ENCODE data around the gene B3GALT6.

Gene B3GALT6

GRCh38 chr1:1207571-1207892 is 24.5 kb upstream of the B3GALT6 start:
- H3K4me3 Mint-ChIP-seq: no peak overlapping the region

DNA sequence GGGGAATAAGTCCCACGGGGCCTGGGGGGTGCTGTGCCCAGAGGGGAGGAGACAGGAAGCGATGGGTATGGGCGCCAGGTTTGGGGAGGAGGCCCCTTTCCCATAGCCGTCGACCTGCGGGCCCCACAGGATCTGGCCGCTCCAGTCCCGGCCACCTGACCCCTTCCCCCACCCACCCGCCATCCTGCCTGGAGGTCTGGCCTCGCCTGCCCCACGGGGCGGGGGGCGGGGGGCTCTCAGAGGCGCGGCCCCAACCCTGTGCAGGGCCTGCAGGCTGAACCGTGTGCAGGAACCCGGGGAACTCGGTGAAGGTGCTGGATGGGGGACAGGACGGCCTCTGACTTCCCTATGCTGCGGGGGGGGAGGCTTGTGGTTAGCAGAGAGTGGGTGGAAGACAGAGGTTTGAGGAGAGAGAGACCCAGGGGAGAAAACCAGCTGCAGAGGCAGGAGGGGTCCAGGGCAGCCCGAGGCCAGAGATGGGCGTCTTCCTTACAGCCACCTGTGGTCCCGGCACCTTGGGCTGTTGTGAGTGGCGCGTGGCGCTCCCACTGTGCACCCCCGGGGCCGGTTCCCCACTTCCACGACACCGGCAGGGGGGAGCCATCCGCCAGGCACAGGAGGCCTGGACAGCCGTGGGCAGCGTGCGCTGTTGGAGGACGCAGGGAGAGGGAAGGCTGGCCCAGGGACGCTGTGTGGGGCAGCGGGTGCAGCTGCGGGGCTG is 23.2 kb upstream of the B3GALT6 start:
- H3K27ac Mint-ChIP-seq: peak overlapping the region; percentile 90
- ATAC-seq (peak; percentile 2), DNase-seq (peak; percentile 59)
- H3K36me3 Mint-ChIP-seq (ENCODE audit: low read depth): peaks cover 7% of the 10 kb centered on the region
- peak overlapping the region; percentile 80 for H3K4me3 Mint-ChIP-seq
- no peaks in the 10 kb centered on the region for H3K9me3 Mint-ChIP-seq
- H3K4me1 Mint-ChIP-seq: peaks cover 24% of the 10 kb centered on the region
- peaks cover 2% of the 10 kb centered on the region for H3K27me3 Mint-ChIP-seq

More at GRCh38 chr1:1207571-1207892, 24.5 kb upstream of the B3GALT6 start:
- DNase-seq (no peak), ATAC-seq (no peak)
- Mint-ChIP-seq H3K4me1 (peaks cover 24% of the 10 kb centered on the region), H3K27me3 (peaks cover 2% of the 10 kb centered on the region), H3K27ac (no peak overlapping the region), H3K9me3 (no peaks in the 10 kb centered on the region), H3K36me3 (ENCODE audit: low read depth) (peaks cover 7% of the 10 kb centered on the region)

- Mint-ChIP-seq H3K4me1 (peaks cover 40% of the 10 kb centered on the region), H3K27ac (no peak overlapping the region), H3K27me3 (peaks cover 2% of the 10 kb centered on the region), H3K9me3 (no peaks in the 10 kb centered on the region), H3K4me3 (peak overlapping the region; percentile 63), H3K36me3 (ENCODE audit: low read depth) (peaks cover 7% of the 10 kb centered on the region)
- DNase-seq: no peak
- no peak for ATAC-seq
Measured at GRCh38 chr1:1210726-1211540, 21.1 kb upstream of the B3GALT6 start.

- H3K36me3 Mint-ChIP-seq (ENCODE audit: low read depth): peaks cover 11% of the 10 kb centered on the region
- peaks cover 46% of the 10 kb centered on the region for H3K4me1 Mint-ChIP-seq
- DNase-seq (no peak), ATAC-seq (no peak)
- peaks cover 2% of the 10 kb centered on the region for H3K27me3 Mint-ChIP-seq
- H3K27ac Mint-ChIP-seq: no peak overlapping the region
- H3K9me3 Mint-ChIP-seq: no peaks in the 10 kb centered on the region
- peak overlapping the region; percentile 63 for H3K4me3 Mint-ChIP-seq
Measured at GRCh38 chr1:1211541-1212441, 20.2 kb upstream of the B3GALT6 start.

DNA sequence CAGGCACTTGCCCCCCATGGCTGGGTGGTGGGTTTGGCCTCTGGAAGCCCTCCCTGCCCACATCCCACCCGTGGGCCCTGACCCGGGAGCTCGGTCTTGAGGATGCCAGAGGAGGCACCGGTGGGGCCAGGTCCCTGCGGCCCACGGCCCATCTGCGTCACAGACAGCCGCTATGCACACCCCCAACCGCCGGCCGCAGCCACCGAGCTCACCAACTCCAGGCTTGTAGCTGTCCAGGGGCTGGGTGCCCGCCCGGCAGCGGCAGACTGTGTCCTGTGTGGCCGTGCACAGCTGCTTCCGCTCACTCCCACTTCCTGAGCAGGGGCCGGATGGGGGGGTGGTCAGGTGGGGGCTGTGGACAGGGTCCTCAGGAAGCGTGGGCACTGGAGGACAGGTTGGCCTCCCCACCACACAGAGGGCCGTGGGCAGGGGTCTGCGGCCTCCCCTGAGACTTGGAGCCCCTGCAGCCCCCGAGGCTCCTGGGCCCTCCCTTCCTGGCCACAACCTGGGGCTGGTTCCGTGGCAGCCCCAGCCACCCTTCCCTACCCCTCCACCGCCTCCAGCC is 19.2 kb upstream of the B3GALT6 start:
- Mint-ChIP-seq H3K36me3 (ENCODE audit: low read depth) (peaks cover 18% of the 10 kb centered on the region), H3K27ac (peak overlapping the region; percentile 75), H3K4me1 (peaks cover 46% of the 10 kb centered on the region), H3K9me3 (no peaks in the 10 kb centered on the region), H3K27me3 (peaks cover 2% of the 10 kb centered on the region), H3K4me3 (peak overlapping the region; percentile 65)
- DNase-seq: peak; percentile 69
- peak; percentile 6 for ATAC-seq

DNA sequence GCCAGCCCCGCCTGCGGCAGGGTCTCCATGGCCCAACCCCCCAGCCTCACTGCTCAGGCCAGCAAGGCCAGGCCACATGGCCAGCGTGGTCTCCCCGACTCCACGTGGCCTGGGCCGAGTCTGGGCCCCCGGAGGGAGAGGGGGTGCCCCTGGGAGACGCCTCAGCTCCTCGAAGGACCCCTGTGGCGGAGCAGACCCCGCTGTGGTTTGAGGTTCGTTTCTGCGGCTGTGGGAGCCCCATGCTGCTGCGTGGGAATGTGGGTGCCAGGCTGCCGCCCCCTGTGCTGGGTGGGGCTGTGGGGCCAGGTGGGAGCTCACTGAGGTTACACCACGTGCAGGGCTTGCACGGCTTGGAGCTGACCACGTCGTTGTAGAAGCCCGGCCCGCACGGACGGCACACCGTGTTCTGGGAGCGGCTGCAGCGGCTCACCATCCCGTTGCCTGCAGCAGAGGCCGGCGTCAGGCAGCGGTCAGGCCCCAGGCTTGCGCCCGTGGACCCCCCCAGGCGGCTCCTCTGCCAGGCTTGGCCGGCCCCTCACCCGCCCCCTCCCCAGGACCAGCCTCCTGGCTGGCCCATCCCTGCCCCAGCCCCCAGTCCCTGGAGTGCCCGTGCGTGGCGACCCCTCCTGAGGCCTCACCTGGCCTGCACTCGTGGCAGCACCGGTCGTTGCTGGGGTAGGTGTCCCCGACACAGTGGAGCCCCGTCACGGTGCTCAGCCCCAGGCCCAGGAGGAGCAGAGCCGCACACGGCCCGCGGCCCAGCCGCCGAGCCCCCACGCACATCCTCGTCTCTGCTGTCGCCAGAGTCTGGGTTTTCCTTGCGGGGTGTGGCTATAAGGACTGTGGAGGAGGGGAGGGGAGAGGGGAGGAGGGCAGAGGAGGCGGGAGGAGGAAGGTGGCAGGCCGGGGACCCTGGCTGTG is 18.4 kb upstream of the B3GALT6 start, which contains the start of gene TNFRSF4:
TNFRSF4 (minus strand) TSS at position 809 of the 921 bp plus-strand sequence; CDS start at position 783, 26 bp downstream.
- Mint-ChIP-seq H3K27me3 (no peaks in the 10 kb centered on the region), H3K27ac (peak within 1 kb of the TSS; percentile 75), H3K4me3 (peak within 1 kb of the TSS; percentile 65), H3K36me3 (ENCODE audit: low read depth) (peaks cover 21% of the 10 kb centered on the region), H3K9me3 (no peaks in the 10 kb centered on the region), H3K4me1 (peaks cover 44% of the 10 kb centered on the region)
- ATAC-seq: peak; percentile 16
- peak; percentile 54 for DNase-seq

GRCh38 chr1:1215080-1215676 is 16.9 kb upstream of the B3GALT6 start:
- ATAC-seq (no peak), DNase-seq (no peak)
- Mint-ChIP-seq H3K4me3 (peak overlapping the region; percentile 65), H3K9me3 (no peaks in the 10 kb centered on the region), H3K27me3 (no peaks in the 10 kb centered on the region), H3K36me3 (ENCODE audit: low read depth) (peaks cover 18% of the 10 kb centered on the region), H3K4me1 (peaks cover 42% of the 10 kb centered on the region), H3K27ac (peak overlapping the region; percentile 67)

- Mint-ChIP-seq H3K27me3 (no peaks in the 10 kb centered on the region), H3K27ac (peak overlapping the region; percentile 82), H3K4me1 (peaks cover 42% of the 10 kb centered on the region), H3K4me3 (no peak overlapping the region), H3K9me3 (no peaks in the 10 kb centered on the region), H3K36me3 (ENCODE audit: low read depth) (peaks cover 17% of the 10 kb centered on the region)
- no peak for ATAC-seq
- no peak for DNase-seq
Measured at GRCh38 chr1:1215881-1216605, 16.0 kb upstream of the B3GALT6 start.

DNA sequence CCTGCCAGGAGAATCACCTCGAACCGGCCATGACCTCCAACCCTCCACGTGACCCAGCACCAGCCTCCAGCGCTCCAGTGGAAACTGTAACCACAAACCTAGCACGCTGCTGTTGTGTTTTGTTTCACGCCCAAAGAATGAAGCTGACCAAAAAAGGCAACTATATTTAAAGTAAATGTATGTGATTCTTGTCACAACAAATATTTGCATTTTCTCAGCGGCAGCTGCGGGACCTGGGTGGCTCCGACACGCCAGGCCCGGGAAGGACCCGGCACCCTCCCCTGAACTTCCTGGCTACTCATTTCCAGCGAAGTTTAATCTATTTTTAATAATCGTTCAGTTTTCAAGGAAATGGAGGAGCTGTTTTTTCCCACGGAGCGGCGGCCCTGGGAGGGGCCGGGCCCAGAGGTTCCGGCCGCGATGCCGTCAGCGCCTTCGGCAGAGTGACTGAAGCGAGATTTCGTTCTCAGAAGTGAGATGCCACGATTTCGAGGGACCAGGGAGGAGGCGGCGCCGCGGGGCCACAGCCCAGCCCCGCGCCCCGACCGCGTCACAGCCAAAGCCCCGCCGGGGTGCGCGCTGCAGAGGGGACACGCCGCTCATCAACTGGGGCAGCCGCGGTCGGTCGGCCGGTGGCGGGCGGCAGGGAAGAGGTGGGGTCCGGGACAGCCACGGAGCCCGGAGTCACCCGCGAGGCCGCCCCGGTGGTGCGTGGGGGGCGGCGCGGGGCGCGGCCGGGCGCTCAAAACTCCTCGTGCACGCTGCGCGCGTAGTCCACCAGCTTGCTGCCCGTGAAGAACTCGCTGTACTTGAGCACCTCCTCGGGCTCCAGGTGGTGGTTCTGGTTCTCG is 15.0 kb upstream of the B3GALT6 start:
- peaks cover 42% of the 10 kb centered on the region for H3K4me1 Mint-ChIP-seq
- H3K27me3 Mint-ChIP-seq: no peaks in the 10 kb centered on the region
- H3K36me3 Mint-ChIP-seq (ENCODE audit: low read depth): peaks cover 18% of the 10 kb centered on the region
- H3K4me3 Mint-ChIP-seq: peak overlapping the region; percentile 59
- H3K9me3 Mint-ChIP-seq: no peaks in the 10 kb centered on the region
- ATAC-seq: no peak
- H3K27ac Mint-ChIP-seq: peak overlapping the region; percentile 82
- peak; percentile 37 for DNase-seq

DNA sequence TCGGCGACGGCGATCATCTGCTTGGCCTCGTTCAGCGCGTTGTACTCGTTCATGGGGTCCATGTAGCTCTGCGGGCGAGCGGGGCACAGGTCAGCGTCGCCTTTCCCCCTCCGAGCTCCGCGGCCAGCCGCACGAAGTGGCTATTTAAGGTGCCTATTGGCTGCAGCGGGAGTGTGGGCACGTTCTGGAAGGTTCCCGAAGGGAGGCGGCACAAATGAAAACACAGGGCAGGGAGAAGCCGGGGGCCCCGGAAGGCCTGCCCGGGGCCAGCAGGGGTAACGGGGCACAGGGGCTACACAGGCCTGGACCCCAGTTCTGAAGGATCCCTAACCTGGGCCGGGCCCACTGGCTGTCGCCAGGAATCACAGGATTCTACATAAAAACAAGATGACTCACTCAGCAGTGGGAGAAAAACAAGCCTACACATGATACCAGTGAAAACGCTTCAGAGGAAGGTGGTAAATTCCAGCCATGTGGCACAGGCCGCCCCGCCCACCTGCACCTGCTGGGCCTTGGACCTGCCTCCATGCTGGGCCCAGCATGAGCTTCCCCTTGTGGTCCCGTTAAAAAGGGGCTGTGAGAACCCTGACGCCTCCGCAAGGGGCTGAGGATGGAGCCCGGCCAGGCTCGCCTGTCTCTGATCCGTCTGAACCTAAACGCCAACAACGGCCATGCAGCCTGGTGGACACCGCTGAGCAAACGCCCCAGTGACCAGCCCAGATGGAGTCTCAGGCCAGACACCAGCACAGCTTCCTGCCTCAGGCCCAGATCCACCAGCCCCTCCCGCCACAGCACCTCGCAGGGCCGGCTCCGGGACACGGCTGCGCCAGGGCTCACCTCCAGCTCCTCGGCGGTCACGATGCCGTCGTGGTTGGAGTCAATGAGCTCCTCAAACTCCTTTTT is 14.2 kb upstream of the B3GALT6 start:
- Mint-ChIP-seq H3K36me3 (ENCODE audit: low read depth) (peaks cover 21% of the 10 kb centered on the region), H3K4me3 (no peak overlapping the region), H3K27ac (peak overlapping the region; percentile 35), H3K9me3 (no peaks in the 10 kb centered on the region), H3K4me1 (peaks cover 42% of the 10 kb centered on the region), H3K27me3 (no peaks in the 10 kb centered on the region)
- DNase-seq (peak; percentile 36), ATAC-seq (no peak)

- DNase-seq (no peak), ATAC-seq (no peak)
- Mint-ChIP-seq H3K27ac (peak overlapping the region; percentile 67), H3K4me3 (no peak overlapping the region), H3K27me3 (no peaks in the 10 kb centered on the region), H3K9me3 (no peaks in the 10 kb centered on the region), H3K36me3 (ENCODE audit: low read depth) (peaks cover 26% of the 10 kb centered on the region), H3K4me1 (peaks cover 42% of the 10 kb centered on the region)
Measured at GRCh38 chr1:1218524-1219200, 13.4 kb upstream of the B3GALT6 start.

Measured in activated naive CD8-positive, alpha-beta T cell treated with anti-CD3 and anti-CD28 coated beads, Interleukin-2, amount 50 U/mL, for 24 hours (primary cell).